GM06990 (cell line): ENCODE measurements around the gene NEK1.
A peak's percentile ranks its signal among the peaks of the same experiment; 100 is the strongest.

Source experiments
- DNase-seq: peaks from one replicate; pipeline ENCODE4 v3.0.0-alpha.2; 2011; ENCODE audit not compliant: insufficient read length; ENCODE audit errors: extremely low read depth
- H3K27me3 ChIP-seq: replicated peaks from 2 replicates; pipeline ENCODE4 v1.6.0; 2011; ENCODE audit warnings: low read length; ENCODE audit not compliant: control insufficient read depth, insufficient read depth
- H3K36me3 ChIP-seq: 2 replicates; pipeline ENCODE4 v1.5.1; 2011; ENCODE audit warnings: low read length; ENCODE audit not compliant: control insufficient read depth, insufficient read depth
- H3K4me3 ChIP-seq: replicated peaks from 2 replicates; pipeline ENCODE4 v1.5.1; 2011; ENCODE audit warnings: low read depth, mild to moderate bottlenecking, control low read depth, low read length
- TF ChIP-seq, protein P1 (sequence below): IDR thresholded peaks from 2 replicates; pipeline ENCODE4 v1.5.1; 2011; ENCODE audit warnings: low read length, control low read depth, mild to moderate bottlenecking, inconsistent platforms; ENCODE audit not compliant: insufficient read depth, poor library complexity, severe bottlenecking

Gene NEK1

DNA sequence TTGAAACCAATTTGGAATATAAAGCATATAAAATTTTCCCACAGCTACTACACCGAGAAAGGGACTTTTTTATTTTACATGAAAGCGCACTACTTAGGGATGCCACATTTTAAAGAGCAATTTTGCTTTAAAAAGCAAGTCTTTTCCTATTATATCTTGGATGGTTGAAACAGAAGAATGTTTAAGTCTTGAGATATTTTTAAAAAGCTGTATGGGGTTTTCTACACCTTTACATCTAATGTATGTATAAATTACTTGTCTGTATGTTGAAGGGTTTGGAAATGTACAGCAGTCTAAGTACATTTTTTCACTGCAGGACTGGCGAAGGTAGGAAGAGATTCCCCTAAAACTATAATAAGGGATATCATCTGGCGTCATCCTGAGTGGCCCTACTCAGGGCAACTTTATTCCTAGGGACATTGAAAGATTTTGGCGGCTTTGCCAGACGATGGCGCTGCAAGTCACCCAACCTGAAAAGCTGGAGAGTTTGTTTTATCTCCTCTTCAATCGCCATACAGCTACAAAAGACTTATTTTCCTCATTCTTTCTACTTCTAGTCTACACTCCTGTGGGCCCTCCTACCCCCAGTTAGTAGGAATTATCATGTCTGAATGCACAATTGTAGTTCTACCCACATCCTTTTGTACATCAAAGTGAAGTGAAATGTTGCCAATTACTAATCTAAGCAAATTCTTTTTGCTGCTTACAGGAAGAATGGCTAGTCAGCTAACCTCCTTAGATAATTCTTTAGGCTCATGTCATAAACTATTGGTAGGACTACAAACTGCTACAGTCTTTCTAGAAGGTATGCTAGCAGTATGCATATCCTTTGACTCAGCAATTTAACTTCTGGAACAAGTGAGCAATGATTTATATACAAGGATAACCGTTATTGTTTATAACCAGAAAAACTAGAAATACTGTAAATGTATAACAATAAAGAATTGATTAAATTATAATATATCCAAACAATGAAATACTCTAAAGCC, 782 bp upstream of the NEK1 start:
- H3K36me3 ChIP-seq: no peaks in the 10 kb centered on the region
- TF ChIP-seq, protein P1, sequence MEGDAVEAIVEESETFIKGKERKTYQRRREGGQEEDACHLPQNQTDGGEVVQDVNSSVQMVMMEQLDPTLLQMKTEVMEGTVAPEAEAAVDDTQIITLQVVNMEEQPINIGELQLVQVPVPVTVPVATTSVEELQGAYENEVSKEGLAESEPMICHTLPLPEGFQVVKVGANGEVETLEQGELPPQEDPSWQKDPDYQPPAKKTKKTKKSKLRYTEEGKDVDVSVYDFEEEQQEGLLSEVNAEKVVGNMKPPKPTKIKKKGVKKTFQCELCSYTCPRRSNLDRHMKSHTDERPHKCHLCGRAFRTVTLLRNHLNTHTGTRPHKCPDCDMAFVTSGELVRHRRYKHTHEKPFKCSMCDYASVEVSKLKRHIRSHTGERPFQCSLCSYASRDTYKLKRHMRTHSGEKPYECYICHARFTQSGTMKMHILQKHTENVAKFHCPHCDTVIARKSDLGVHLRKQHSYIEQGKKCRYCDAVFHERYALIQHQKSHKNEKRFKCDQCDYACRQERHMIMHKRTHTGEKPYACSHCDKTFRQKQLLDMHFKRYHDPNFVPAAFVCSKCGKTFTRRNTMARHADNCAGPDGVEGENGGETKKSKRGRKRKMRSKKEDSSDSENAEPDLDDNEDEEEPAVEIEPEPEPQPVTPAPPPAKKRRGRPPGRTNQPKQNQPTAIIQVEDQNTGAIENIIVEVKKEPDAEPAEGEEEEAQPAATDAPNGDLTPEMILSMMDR: peak; percentile 75
- H3K4me3 ChIP-seq: peak overlapping the region; percentile 100
- no peaks in the 10 kb centered on the region for H3K27me3 ChIP-seq
- peak; percentile 22 for DNase-seq

DNA sequence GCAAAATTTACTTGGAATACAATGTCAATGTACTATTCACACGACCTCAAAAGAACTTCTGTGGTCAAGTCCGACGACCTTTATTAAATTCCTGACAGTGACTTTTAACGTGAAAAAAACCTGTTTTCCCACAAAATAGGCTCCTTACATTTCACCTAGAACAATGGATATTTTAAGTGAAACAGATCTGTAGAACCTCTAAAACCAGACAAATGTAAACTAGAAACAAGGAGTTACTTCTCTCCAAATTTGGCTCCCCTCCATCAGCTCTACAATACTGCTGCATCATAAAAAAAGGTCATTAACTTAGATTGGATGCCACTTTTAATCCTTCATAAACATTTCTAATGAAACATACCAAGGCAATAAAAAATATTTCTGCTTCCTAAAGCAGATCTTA, 1.2 kb downstream of the NEK1 start:
- TF ChIP-seq, protein P1: no peak
- Histone ChIP-seq H3K36me3 (no peaks in the 10 kb centered on the region), H3K4me3 (peak overlapping the region; percentile 100), H3K27me3 (no peaks in the 10 kb centered on the region)
- DNase-seq: no peak

DNA sequence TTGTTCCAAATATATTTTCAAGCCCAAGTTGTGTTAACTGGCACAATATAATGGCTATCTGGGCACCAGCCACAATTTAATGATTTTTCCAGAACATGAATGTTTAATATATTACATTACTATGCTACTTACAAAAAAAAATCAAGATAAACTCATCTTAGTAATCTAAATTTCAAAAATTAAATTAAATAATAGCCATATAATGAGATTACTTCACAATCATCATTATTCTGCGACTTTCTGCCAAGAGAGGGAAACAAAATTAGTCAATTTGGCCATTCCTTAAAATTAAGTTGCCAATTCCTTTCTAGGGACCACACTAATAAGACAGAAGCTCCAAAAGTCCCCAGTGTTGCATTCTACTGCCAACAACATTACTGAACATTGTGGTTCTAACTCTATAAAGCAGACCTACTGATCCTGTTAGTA, 7.5 kb downstream of the NEK1 start:
- TF ChIP-seq, protein P1: no peak
- DNase-seq: no peak
- Histone ChIP-seq H3K36me3 (no peaks in the 10 kb centered on the region), H3K4me3 (no peak overlapping the region), H3K27me3 (no peaks in the 10 kb centered on the region)

DNA sequence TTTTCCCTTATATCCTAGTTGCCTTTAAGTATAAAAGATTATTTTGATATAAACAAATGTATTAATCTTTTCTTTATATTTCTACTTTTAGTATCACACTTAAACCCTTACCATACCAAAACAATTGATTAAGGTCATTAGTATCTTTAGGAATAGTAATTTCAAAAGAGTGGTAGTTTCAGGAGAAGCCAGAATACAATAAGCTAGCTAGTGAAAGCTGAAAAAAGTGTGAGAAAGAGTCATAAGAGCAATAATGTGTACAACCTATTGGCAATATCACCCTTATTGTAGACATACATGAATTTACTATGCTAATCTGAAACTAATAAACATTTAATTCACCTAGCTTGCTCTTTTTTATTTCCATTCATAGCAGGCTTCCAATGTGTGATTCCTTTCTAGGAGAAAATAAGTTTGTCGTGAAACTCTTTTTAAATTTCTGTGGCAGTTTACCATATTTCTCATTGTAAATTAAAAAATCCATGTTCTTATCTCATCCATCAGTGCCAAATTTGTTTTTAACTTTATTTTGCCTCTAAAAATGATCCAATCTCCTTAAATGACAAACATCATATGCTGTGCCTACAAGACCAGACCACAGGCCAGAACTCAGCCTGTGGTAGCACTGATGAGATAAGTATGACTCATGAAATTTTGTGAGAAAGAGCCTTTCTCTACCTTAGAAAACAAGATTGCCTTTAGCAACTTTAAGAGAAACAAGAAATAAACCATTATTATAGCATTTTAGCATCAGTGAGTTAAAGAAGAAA, 8.1 kb downstream of the NEK1 start:
- Histone ChIP-seq H3K36me3 (no peaks in the 10 kb centered on the region), H3K27me3 (no peaks in the 10 kb centered on the region), H3K4me3 (no peak overlapping the region)
- no peak for DNase-seq
- TF ChIP-seq, protein P1: no peak

DNA sequence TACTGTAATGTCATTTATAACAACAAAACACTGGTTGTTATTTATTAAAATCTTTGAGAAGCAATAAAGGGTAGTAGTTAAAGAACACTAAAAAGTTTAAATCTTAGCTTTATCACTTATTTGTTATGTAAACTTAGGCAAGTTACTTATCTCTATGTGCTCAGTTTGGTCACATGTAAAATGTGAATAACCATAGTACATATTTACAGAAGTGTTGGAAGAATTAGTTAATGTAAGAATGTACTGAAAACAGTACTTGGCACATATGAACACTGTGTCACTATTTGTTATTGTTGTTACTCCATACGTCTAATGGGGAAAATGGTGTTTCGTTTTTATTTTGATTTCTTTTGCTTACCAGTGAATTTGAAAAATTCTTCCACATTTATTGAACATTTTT, 9.1 kb downstream of the NEK1 start:
- Histone ChIP-seq H3K27me3 (no peaks in the 10 kb centered on the region), H3K4me3 (no peak overlapping the region), H3K36me3 (no peaks in the 10 kb centered on the region)
- DNase-seq: no peak
- TF ChIP-seq, protein P1: no peak
